ENCODE measurements around the gene RAD9B. TPM values are rescaled to one million over a fixed set of nuclear protein-coding genes. Genes with fewer than 3 reads are reported as not detected.

Gene RAD9B
- total RNA-seq, 1 experiment from 2014 or later = 1.0 TPM

DNA sequence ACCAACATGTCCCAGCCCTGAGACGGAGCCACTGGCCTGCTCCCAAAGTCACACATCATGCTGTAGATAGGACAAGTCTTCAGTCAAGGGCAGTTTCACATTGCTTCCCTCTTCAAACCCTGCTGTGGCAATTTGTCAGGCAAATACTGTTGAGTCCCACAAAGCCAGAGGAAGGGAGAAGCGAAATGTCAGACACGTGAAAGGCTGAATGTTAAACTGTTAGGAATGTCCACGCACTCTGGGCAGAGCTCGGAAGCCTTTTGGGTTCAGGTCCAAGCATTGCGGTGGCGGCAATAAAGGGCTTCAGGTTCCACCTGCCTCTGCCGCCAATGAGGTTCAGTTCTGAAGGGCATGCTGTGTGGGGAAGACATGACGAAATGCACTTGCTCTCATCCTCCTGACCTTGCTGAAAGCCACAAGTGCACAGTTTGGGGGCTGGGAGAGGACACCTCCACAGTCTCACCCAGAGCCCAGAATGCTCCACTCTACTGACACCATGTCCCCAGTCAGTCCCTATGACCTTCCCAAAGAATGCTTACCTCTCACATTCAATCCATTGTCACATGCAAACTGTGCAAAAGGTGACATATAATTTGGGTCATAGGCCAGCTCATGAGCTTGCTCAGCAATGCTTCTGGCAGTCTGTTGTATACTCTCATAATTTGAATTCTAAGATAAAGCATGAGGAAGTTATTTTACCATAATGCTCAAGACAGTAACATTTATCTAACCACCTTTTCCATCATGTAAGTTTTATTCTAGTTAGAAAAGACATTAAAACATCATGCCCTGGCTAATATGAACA lies 35.7 kb downstream of the RAD9B start:
- peak overlapping the region; percentile 47 for H3K4me3 Mint-ChIP-seq (ENCODE audit: unreplicated experiment)
- peak; percentile 97 for DNase-seq (ENCODE audit: unreplicated experiment)
- ChIA-PET POLR2A (interaction anchor here (0.6 to 14.4 kb wide), 26 partner anchors 7 to 262 kb away, joined by 3 to 351 read pairs (median 5); partner anchors contain the start of genes FAM216A, GPN3, RAD9B and TCTN1), CTCF (interaction anchor here (0.6 to 3.8 kb wide), 6 partner anchors 11 to 206 kb away, joined by 3 to 21 read pairs (median 6); no protein-coding TSS in a partner anchor)
- no TSS peak for BruUV-seq (replicated peaks)
- H3K27ac Mint-ChIP-seq (ENCODE audit: low read depth, unreplicated experiment) = peak overlapping the region; percentile 69
- TF ChIP-seq, protein P1, sequence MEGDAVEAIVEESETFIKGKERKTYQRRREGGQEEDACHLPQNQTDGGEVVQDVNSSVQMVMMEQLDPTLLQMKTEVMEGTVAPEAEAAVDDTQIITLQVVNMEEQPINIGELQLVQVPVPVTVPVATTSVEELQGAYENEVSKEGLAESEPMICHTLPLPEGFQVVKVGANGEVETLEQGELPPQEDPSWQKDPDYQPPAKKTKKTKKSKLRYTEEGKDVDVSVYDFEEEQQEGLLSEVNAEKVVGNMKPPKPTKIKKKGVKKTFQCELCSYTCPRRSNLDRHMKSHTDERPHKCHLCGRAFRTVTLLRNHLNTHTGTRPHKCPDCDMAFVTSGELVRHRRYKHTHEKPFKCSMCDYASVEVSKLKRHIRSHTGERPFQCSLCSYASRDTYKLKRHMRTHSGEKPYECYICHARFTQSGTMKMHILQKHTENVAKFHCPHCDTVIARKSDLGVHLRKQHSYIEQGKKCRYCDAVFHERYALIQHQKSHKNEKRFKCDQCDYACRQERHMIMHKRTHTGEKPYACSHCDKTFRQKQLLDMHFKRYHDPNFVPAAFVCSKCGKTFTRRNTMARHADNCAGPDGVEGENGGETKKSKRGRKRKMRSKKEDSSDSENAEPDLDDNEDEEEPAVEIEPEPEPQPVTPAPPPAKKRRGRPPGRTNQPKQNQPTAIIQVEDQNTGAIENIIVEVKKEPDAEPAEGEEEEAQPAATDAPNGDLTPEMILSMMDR (IDR thresholded peaks at IDR 0.05; ENCODE audit: unreplicated experiment) = no peak
- no peaks in the 10 kb centered on the region for H3K27me3 Mint-ChIP-seq (ENCODE audit: insufficient read depth, unreplicated experiment)
- H3K9me3 Mint-ChIP-seq (ENCODE audit: unreplicated experiment) = no peaks in the 10 kb centered on the region
- intact Hi-C loops (cut with micrococcal nuclease) = loop anchor here (5.0 kb wide), 1 partner anchor 39 kb away; no protein-coding TSS in a partner anchor
- peaks cover 99% of the 10 kb centered on the region for H3K36me3 Mint-ChIP-seq (ENCODE audit: insufficient read depth, unreplicated experiment)
- peaks cover 40% of the 10 kb centered on the region for H3K4me1 Mint-ChIP-seq (ENCODE audit: insufficient read depth, unreplicated experiment)

DNA sequence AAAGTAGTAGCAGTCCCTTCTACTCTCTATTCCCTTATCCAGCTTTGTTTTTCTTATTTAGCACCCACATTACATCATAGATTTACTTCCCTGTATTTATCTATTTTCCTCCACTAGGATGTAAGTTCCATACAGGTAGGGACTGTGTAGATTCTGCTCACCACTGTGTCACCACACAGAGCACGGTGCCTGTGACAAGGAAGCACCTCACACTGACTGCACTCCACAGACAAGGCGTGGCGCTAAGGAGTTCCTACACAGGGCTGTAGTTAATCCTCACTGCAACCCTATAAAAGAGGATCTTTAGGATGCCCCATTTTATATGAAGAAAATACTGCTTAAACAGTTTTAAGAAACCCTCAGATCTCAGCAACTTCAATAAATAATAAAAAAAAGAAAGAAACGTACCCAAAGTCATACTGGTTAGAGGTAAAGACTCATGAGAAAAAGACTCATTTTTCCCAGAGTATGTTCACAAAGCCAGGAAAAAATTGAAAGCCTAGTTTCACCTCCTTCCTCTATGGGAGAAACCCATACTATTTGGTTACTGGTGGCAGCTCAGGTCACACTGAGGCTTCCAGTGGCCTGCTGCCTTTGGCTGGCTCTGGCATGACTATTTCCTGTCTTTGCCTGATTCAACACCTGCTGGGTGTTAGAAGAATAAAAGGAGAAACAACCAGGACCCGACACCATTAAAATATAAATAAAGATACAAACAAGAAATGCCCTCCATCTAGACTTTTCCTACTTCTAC lies 36.9 kb downstream of the RAD9B start:
- Mint-ChIP-seq H3K36me3 (ENCODE audit: insufficient read depth, unreplicated experiment) (peaks cover 100% of the 10 kb centered on the region), H3K4me3 (ENCODE audit: unreplicated experiment) (peak overlapping the region; percentile 38), H3K9me3 (ENCODE audit: unreplicated experiment) (no peaks in the 10 kb centered on the region), H3K27me3 (ENCODE audit: insufficient read depth, unreplicated experiment) (no peaks in the 10 kb centered on the region), H3K27ac (ENCODE audit: low read depth, unreplicated experiment) (peak overlapping the region; percentile 73), H3K4me1 (ENCODE audit: insufficient read depth, unreplicated experiment) (peaks cover 51% of the 10 kb centered on the region)
- ChIA-PET CTCF (interaction anchor here (0.5 to 3.8 kb wide), 6 partner anchors 10 to 72 kb away, joined by 3 to 21 read pairs (median 5); no protein-coding TSS in a partner anchor), POLR2A (interaction anchor here (0.6 to 14.4 kb wide), 18 partner anchors 9 to 89 kb away, joined by 3 to 351 read pairs (median 5); partner anchors contain the start of genes ARPC3, FAM216A and GPN3)
- intact Hi-C loops (cut with micrococcal nuclease) = loop anchor here (5.0 kb wide), 1 partner anchor 38 kb away; no protein-coding TSS in a partner anchor
- no peak for DNase-seq (ENCODE audit: unreplicated experiment)
- BruUV-seq (replicated peaks) = no TSS peak
- TF ChIP-seq, protein P1 (IDR thresholded peaks at IDR 0.05; ENCODE audit: unreplicated experiment) = no peak

DNA sequence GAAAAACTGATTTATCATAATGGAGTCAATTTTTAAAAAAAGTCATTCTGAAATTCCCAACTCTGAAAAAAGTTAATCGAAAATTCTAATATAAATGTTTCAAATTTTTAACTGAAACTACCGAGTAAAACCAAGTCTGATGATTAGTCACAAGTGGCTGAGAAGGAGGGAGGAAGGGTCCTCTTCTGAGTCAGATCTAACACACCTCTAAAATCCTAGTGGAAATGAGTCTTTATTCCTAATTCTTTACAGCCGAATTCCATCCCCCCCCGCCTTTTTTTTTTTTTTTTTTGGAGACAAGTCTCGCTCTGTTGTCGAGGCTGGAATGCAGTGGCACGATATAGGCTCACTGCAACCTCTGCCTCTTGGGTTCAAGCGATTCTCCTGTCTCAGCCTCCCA lies 37.9 kb downstream of the RAD9B start:
- CTCF ChIA-PET = interaction anchor here (0.9 to 3.8 kb wide), 2 partner anchors 17 to 61 kb away, joined by 3 to 21 read pairs; no protein-coding TSS in a partner anchor
- H3K27me3 Mint-ChIP-seq (ENCODE audit: insufficient read depth, unreplicated experiment) = no peaks in the 10 kb centered on the region
- intact Hi-C loops (cut with micrococcal nuclease) = no loop called here
- no TSS peak for BruUV-seq (replicated peaks)
- H3K9me3 Mint-ChIP-seq (ENCODE audit: unreplicated experiment) = no peaks in the 10 kb centered on the region
- peak overlapping the region; percentile 73 for H3K27ac Mint-ChIP-seq (ENCODE audit: low read depth, unreplicated experiment)
- peak; percentile 30 for DNase-seq (ENCODE audit: unreplicated experiment)
- H3K4me3 Mint-ChIP-seq (ENCODE audit: unreplicated experiment) = no peak overlapping the region
- POLR2A ChIA-PET = interaction anchor here (0.6 to 14.4 kb wide), 10 partner anchors 9 to 90 kb away, joined by 3 to 351 read pairs (median 4); partner anchors contain the start of genes ARPC3 and GPN3
- TF ChIP-seq, protein P1 (IDR thresholded peaks at IDR 0.05; ENCODE audit: unreplicated experiment) = no peak
- H3K4me1 Mint-ChIP-seq (ENCODE audit: insufficient read depth, unreplicated experiment) = peaks cover 52% of the 10 kb centered on the region
- H3K36me3 Mint-ChIP-seq (ENCODE audit: insufficient read depth, unreplicated experiment) = peaks cover 100% of the 10 kb centered on the region

All from MCF 10A (cell line).